Left renal cortex interstitium (tissue), 4 donors: ENCODE data around the gene TSSK3. TPM values are rescaled to one million over a fixed set of nuclear protein-coding genes. Genes with fewer than 3 reads are reported as not detected.
A peak's percentile ranks its signal among the peaks of the same experiment; 100 is the strongest.
"Not testable (repeated sequence)": the region's sequence is repeated elsewhere in the genome, so short reads cannot be mapped to it uniquely, and the experiment has no call there.

Experiments used
- DNase-seq, 4 donors: peaks; one replicate each; pipeline ENCODE4 v3.0.0-alpha.2; 2013; ENCODE audit warnings: low read depth in 4 of 4, low spot score in 2 of 4, missing footprints in 1 of 4
- polyA plus RNA-seq, 4 donors: library from polyadenylated mRNA; unstranded; fragments of 120-200 nt; gene quantifications; one replicate each; pipeline ENCODE4 v1.2.1, GENCODE V29; 2013; ENCODE audit not compliant: insufficient read length in 4 of 4

TSSK3 gene
- polyA plus RNA-seq, 4 donors = 2.0 to 9.1 (median 5.1) TPM

DNA sequence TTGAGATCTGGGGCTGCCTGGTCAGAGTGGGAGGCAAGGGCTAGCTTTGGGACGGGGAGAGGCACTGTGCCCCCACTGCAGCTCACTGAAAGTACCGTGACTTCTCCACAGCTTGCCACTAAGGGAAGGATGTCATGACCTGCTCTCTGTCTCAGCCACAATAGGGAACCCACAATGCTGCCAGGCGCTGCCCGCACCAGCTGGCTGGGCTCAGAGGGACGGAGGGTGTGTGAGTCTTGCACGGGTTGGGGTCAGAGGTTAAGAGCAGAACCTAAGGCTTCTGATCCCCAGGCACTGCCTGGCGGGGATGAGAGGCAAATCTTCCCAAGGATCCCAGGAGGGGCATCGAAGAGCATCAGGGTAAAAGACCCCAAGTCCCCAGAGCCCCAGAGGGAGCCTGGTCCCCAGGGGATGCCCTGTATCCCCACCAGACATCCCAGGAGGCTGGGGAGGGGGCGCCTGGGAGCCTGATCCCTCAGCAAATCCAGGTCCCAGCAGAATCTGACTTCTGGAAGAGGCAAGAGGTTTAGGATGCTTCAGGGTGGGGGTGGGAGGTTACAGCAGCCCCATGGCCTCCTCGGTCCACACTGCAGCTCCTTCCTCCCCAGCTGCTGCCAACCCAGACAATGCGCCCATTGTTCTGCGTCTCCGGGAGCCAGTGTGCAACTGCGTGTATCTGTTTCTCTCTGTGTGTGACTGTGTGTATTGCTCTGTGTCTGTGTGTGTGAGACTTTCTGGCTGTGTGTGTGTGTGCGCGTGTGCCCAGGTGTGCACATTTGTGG is 24.3 kb upstream of the TSSK3 start:
- no peak for DNase-seq

DNA sequence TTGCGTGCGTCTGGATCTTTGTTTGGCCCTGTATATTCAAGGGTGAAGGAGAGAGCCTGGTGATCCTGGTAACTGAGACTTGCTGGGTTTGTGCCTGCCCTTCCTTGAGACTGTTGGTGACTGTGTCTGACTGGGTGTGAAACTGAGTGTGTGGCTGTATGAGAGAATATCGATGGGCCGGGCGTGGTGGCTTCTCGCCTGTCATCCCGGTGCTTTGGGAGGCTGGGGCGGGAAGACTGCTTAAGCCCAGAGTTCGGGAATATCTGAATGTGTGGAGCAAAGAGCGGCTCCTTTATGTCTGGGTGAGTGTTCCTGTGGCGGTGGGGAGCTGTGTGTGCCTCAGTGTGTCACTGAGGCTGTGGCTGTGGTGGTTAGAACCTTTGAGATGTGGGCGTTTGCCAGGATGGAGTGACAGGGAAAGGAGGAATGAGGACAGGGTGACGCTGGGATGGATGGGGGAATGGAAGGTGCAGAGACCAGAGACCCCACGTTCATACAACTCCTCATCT is 23.6 kb upstream of the TSSK3 start:
- DNase-seq = no peak

DNA sequence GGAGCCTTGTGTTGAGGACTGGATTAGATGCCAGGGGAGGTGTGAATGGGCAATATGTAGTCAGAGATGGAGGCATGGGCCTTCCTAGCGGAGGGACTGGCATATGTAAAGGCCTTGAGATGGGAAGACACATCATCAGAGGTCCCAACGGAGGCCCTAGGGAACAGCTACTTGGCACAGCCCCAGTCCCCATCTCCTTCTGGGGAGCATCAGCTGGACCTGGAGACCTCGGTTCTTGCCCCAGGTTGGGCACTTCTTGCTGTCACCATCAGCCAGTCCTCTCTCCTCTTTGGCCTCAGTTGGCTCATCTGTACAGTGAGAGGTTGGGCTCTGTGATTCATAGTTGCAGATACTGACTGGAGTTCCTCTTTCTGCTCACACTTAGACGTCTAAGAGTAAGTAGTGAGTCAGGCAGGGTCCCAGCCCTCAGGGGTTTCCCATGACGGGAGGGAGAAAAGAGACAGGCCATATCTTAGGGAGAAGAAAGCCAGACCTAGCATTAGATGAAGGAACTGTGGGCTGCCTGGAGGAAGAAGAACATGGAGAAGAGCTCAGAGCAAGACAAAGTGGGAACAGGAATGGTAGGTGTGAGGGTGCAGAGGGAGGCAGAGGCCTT is 22.9 kb upstream of the TSSK3 start:
- no peak for DNase-seq

DNA sequence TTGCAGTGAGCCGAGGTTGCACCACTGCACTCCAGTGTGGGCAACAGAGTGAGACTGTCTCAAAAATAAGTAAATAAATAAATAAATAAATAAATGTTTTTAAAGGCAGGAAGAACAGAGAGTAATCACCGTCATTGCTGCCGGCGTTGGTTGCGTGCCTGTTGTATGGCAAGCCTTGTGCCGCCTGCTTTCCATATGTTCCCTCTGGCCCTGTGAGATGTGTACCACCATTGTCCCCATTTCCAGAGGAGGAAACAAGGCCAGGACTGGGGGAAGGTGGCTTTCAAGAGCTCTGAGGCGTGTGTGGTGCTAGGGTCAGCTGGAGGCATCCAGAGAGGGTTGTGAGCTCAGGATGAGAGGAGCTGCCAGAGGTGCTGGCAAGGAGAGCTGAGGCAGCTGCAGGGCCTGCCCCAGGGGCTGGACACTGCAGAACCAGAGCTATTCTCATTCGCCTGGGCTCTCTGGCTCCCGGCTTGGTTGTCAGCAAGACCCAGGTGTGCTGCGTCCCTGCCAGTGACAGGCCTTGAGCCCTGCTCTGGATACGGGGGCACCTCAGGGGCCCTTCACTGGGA is 21.1 kb upstream of the TSSK3 start:
- DNase-seq = no peak

DNA sequence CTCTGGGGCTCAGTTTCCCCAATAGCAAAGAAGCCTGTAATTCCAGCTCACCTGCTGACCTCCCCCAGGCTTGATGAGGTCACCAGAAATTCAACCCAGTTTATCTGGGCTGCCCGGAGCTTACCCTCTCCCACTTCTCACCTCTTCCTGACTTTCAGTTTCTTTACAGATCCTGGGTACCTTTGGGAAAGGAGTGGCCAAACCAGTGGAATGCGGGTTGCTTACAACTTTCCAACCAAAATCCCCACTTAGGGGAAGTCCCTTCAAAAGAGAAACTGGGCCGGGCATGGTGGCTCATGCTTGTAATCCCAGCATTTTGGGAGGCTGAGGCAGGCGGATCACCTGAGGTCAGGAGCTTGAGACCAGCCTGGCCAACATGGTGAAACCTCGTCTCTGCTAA is 20.4 kb upstream of the TSSK3 start:
- no peak for DNase-seq

DNA sequence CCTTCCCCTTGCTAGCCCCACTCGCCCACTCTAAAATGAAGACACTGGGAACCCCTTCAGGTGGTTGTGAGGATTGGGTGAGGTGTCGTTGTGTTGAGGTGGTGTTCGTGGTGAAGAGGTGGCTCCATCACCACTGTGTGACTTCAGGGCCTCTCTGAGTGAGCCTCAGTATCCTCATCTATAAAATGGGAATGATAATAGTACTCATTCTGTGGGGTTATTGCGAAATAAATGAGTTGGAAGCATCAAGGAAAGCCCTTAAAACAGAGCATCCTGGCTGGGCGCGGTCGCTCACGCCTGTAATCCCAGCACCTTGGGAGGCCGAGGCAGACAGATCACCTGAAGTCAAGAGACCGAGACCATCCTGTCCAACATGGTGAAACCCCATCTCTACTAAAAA is 19.6 kb upstream of the TSSK3 start:
- no peak for DNase-seq

DNA sequence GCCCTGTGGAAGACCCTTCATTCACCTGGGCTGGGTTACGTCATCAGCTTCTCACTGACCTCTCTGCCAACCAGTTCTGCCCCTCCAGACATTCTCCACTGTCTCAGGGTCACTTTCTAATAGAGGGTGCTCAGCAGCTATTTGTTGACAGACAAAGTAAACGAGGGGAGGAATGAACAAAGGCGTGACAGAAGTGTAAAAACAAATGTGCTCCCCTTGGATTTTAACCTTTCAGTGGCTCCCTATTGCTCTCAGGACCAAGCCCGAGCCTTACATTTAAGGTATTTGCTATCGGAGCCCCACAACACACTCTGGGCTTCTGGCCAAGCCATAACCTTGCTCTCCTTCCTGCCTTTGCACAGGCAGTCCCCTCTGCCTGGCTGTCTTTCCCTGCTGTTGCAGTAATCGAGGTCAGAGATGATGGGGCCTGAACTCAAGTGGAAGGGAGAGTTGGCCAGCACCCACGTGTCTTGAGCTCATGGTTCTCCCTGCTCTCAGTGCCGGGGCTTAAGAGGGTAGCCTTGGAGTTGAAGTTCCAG is 17.0 kb upstream of the TSSK3 start:
- DNase-seq = no peak

DNA sequence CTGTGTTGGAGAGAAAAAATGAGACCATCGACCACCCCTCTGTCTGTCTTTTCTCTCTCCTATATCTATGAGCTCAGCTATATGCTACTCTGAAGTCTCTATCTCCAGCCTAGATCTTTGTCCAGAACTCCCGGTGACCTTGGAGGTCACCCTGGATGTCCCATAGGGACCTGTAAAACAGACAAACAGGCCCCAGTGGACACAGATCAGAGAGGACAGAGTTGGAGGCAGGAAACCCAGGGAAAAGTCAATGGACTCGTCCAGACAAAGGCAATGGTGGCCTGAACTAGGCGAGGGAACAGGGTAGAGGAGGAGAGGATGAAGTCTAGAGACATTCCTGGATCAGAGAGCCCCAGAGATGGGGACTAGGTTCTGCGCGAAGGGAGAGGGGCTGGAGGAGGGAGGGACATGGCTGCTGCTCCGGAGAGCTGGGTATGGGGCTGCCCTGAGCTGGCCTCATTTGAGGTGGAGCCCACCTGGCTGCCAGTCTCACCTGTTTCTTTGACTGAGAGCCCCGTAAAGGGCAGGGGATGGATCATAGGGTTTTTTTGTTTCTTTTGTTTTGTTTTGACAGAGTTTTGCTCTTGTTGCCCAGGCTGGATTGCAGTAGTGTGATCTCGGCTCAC is 15.7 kb upstream of the TSSK3 start:
- no peak for DNase-seq

DNA sequence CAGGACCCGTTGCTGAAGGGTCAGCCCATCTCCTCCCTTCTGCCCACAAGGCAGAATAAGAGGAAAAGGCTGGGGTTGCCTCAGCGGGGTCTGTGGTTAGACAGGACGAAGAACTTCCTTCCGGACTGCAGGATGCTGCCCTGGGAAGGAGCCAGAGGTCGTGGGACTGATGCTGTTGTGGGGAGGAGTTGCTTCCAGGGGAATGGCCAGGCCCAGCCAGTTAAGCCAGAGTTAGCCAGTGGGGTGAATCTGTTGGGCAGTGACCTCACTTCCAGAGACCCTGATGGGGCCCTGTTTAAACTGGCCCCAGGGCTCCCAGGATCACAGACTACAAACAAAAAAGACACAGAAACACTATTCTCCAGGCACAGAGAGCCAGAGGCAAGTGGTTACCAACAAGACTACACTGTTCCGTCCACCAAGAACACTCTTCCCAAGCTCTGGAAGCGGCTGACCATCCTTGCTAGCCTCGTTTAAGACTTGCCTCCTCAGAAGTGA is 13.1 kb upstream of the TSSK3 start:
- DNase-seq = no peak

DNA sequence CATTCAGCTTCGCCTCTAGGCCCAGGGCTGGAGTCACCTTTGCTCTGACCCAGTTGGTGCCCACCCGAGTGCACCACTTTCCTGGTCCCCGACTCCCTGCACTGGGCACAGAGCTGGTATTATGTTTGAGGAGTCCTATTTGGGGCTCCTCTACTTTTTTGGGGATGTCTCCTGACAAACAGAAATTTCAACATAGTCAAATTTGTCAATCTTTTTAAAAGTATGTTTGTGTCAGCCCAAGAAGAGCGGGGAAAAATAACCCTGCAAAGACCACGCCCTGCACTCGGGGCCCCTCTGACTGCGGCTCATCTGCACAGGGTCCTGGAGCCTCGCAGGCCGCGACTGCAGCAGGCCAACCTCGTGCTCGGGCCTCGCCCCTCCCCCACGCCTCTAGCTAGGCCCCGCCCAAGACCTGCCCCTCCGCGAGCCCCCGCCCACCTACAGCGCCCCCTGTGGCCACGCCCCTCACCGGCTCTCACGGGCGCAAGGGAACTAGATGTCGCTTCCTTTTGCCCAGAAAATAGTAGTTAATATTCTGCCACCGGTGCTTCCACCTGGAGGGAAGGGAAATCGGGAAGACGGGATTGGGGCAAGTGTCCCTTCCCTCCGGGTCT is 11.4 kb upstream of the TSSK3 start:
- DNase-seq = no peak

DNA sequence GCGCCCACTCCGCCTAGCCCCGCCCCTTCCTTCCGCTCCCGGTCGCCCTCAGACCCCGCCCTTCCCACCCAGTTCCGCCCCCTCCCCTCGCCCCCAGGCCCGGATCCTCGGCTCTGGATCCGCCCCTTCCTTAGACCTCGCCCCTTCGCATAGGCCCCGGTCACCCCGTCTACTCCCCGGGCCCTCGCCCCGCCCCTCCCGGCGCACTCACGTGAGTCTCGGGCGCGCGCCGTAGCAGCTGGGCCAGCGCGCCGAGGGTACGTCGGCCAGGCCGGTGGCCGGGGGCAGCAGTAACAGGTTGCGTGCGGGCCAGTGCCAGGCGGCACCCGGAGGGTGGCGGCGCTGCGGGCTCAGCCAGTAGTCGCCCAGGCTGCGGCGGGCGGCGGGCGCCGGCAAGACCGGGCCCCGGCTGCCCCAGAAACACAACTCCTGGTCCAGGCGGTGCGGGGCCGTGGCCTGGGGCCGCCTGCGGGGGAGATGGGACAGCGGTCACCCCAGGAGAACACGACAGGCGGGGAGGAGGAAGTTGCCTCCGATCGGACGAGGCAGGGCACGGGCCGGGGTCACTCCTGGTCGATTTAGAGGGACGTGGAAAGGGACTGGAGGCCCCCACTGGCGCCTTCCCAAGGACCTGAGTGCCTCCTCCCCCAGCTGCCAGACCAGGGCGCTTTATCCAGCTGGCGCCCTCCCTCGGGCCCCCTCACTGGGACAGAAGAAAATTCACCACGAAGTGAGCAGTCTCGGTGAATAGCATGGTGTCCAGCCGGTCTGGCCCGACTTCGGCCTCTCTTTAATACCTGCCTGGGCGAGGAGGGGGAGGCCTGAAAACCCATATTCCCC is 10.7 kb upstream of the TSSK3 start:
- DNase-seq = peak in 3 of 4 donors; percentile 86 to 93 (median 93)

DNA sequence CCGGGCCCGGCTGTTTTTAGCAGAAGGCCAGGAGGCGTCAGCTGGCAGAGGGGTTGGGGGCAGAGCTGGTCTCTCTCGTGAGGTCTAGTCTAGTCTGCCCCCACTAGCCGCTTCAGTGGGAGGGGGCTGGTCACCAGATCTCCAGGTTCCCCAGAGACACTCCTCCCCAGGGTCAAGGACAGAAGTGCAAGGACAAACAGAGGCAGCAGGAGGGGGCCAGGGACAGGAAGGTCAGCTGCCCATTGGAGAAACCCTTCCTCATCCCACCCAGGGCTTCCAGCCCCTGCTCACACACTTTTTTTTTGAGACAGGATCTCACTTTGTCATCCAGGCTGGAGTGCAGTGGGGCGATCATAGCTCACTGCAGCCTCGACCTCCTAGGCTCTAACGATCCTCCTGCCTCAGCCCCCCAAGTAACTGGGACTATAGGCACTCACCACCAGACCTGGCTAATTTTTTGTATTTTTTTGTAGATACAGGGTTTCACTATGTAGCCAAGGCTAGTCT is 10.0 kb upstream of the TSSK3 start:
- DNase-seq = no peak

DNA sequence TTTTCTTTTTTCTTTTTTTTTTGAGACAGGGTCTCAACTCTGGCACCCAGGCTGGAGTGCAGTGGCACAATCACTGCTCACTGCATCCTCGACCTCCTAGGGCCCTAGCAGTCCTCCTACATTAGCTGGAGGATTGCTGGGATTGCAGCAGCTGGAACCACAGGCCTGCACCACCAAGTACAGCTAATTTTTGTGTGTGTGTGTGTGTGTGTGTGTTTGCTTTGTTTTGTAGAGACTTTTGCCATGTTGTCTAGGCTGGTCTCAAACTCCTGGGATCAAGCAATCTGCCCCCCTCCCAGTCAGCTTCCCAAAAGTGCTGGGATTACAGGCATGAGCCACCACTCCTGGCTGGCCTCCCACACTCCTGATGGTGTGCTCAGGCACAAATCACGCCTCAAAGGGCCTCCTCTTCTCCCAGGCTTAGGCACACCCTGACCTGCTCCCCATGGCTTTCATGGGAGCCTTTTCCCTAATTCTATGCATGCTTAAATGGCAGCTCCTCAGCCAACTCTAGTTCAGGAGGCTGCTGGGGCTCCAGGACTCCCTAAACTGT is 9.4 kb upstream of the TSSK3 start:
- DNase-seq = no peak

DNA sequence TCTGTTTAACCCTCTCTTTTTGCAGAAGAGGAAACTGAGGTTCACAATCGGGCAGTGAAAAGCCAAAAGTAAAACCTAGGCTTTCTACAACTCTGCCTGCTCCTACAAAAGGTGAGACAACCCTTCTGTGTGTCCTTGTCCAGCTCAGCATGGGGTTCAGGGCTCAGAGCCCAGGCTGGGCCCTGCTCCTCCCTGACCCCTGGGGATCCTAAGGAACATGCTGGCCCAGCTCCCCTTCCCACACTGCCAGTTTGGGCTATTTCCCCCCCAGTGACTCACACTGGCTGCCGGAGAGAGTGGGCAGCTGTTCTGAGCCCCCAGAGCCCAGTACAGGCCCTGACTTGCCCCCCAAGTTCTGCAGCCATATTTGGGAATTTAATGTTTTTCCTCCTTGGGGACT is 8.9 kb upstream of the TSSK3 start:
- no peak for DNase-seq

DNA sequence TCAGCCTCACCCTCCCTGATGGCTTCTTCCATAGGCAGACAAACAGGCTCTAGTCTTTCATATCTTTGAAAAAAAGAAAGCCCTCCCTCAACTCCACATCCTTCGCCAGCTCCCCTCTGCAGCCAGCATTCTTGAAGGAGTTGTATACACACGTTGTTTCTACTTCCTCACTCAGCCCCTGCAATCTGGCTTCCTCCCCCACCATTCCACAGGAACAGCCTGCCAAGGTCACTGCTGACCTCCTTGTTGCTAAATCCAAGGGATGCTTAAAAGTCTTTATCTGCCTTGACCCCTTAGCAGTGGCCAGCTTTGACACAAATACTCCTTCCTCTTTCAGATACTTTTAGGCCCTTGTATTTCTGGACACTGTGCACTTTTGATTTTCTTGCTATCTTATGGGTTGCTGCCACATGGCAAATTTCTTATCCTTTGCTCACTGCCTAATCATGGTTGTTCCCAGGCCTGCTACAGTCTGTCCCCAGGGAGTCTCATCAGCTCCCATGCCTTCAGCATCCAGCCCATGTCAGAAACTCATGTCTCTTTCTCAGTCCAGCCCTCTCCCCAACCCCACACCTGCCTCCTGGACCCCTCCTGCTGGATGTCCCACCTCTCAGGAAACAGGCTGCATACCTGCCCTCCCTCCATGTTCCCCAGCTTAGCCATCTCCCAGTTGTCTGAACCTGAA is 8.3 kb upstream of the TSSK3 start:
- DNase-seq = no peak

DNA sequence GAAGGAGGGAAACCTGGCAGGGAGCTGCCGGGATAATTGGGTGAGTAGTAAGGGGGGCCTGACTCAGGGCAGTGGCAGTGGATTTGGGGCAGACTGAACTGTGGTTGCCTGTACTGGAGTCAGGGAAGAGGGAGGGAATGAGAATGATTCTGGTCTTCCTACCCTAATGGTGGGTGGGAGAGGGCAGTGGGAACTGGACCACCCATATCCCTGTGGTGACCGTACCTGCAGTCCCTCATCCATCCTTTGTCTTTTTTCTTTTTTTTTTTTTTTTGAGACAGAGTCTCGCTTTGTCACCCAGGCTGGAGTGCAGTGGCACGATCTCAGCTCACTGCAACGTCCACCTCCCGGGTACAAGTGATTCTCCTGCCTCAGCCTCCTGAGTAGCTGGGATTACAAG is 6.6 kb upstream of the TSSK3 start:
- not testable (repeated sequence) for DNase-seq

DNA sequence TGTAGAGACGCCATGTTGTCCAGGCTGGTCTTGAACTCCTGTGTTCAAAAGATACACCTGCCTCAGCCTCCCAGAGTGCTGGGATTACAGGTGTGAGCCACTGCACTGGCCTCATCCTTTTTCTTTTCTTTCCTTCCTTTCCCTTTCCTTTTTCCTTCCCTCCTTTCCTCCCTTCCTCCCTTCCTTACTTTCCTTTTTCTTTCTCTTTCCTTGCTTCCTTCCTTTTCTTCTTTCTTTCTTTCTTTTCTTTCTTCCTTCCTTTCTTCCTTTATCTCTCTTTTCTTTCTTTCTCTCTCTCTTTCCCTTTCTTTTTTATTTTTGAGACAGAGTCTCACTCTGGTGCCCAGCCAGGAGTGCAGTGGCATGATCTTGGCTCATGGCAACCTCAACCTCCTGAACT is 5.9 kb upstream of the TSSK3 start:
- DNase-seq = no peak

DNA sequence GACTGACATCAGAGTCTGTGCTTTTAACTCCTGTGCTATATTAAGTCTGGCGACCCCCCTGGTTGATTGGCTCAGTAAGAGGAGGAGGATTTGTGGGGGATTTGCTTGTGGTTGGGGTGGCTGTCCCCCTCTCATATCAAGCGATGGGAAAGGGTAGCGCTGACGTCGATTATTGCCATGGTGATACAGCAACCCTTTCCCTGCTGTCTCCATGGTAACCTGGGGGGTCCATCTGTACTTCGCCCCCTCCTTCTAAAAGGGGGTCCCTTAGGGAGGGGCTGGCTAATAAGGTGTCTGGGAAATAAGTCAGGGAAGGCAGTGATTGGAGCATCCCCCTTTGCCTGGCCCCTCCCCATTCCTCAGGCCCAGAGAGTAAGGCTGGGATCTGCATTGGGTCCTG is 4.7 kb upstream of the TSSK3 start:
- DNase-seq = no peak

DNA sequence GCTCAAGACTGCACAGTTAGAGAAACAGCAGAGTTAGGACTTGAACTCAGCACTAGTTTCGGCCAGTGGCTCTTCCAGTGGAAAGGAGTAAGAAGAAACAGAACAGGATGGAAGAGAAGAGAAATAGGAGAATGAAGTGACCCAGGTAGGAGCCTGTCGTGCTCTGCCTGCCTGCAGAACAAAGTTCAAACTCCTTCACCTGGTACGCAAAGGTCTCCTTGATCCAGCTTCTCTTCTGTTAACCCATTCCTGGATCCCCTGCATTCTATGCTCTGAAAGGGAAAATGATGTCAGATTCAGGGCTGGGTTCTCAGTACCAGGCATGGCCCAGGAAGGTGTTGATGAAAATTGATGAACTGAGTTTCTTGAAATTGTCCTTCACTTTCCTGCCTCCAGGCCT is 3.9 kb upstream of the TSSK3 start:
- no peak for DNase-seq
